Calu3 (cell line): Measurements from ENCODE around the gene NECTIN1. TPM values are rescaled to one million over a fixed set of nuclear protein-coding genes. Genes with fewer than 3 reads are reported as not detected.

Experiments used
- BruUV-seq: library from RNA; stranded (reverse); fragments of 400-500 nt; replicated peaks from 2 replicates; lab custom pipeline; 2021; lab: Mats Ljungman, UMichigan
- CTCF ChIA-PET: fragments of 300-600 bp; sonication (Branson Sonifier 250); formaldehyde crosslinking; loops from one replicate; lab custom pipeline; 2022; ENCODE audit warnings: antibody characterized with exemption; lab: Charles Lee
- DNase-seq: peaks from one replicate; pipeline ENCODE4 v3.0.0; 2022
- H3K27ac Mint-ChIP-seq: one replicate; pipeline ENCODE4 v1.8.0; 2022; ENCODE audit warnings: mixed read lengths; ENCODE audit not compliant: unreplicated experiment
- H3K27me3 Mint-ChIP-seq: one replicate; pipeline ENCODE4 v1.8.0; 2022; ENCODE audit warnings: mixed read lengths; ENCODE audit not compliant: unreplicated experiment
- H3K36me3 Mint-ChIP-seq: one replicate; pipeline ENCODE4 v1.8.0; 2022; ENCODE audit warnings: mild to moderate bottlenecking, moderate library complexity, mixed read lengths; ENCODE audit not compliant: insufficient read depth, unreplicated experiment
- H3K4me1 Mint-ChIP-seq: one replicate; pipeline ENCODE4 v1.8.0; 2022; ENCODE audit warnings: mild to moderate bottlenecking, low read depth, mixed read lengths; ENCODE audit not compliant: unreplicated experiment
- H3K4me3 Mint-ChIP-seq: one replicate; pipeline ENCODE4 v1.8.0; 2022; ENCODE audit warnings: mild to moderate bottlenecking, low read depth, moderate library complexity, mixed read lengths; ENCODE audit not compliant: unreplicated experiment
- H3K9me3 Mint-ChIP-seq: one replicate; pipeline ENCODE4 v1.8.0; 2022; ENCODE audit warnings: low read depth, mixed read lengths; ENCODE audit not compliant: unreplicated experiment
- intact Hi-C: fragments of 100-400 bp; cut with micrococcal nuclease; formaldehyde crosslinking; loops from one replicate; pipeline ENCODE4 v1.10.0; 2022; ENCODE audit not compliant: unreplicated experiment
- total RNA-seq: library from RNA; stranded (reverse); gene quantifications from 2 replicates; pipeline ENCODE4 v1.2.3, GENCODE V29; 2022
- TF ChIP-seq, protein P1 (sequence below): fragments of 200-600 bp; IDR thresholded peaks from one replicate; pipeline ENCODE4 v1.8.0; 2022; ENCODE audit warnings: antibody characterized with exemption; ENCODE audit not compliant: unreplicated experiment

The NECTIN1 gene
- total RNA-seq, 1 experiment from 2014 or later: 22.1 TPM

DNA sequence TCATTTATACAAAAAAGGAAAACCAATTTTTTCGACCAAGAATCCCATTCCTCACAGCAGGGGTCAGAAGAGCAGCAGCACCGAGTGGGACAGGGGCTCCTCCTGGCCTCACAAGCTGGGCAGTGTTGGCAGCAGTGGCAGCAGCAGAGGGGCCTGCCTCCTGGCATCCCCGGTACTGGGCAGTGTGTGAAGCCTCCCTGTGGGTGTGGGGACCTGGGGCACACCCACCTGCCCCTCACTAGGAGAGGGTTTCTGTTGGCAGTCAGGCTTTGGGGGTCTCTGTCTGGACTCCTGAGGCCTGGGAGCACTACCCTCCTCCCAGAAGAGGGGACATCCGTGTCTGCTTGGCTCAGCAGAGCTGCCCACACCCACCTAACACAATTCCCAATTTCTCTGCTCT is 67.8 kb downstream of the NECTIN1 start:
- Mint-ChIP-seq H3K36me3 (no peaks in the 10 kb centered on the region), H3K4me1 (peaks cover 6% of the 10 kb centered on the region)
- intact Hi-C loops: loop anchor here (10.0 kb wide), 1 partner anchor 64 kb away; the partner anchor contains the start of gene NECTIN1

DNA sequence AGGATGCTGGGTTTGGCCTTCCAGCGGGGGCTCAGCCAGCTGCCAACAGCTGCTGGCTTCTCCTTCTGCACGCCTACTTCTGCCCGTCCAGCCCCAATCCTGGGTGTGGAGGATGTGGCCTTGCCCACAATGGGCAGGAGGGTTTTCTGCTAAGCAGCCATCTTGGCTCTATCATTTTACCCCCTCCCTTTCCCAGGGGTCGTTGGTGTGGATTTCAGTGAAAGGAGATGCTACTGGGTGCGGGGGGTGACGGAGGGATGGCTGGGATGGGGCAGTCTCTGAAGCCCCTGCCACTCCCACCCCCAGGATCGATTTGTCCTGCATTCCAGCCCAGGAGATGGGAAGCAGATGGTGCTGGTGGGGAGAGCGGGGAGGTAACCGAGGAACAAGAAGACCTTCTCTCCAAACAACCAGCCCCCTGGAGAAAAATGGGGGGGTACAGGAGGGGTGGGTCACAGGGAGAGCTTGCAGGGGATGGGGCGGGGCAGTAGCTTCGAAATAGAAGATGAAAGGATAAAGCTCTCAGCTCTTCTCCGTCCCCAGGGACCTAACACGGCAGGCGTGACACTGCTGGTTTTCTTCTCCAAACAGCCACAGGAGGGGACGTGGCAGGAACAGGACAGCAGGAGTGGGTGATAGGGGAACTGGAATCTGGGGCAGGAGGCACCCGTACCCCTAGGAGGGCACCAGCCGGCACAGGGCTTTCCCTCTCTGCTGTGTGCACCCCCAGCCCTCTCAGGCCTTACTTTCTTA is 68.9 kb downstream of the NECTIN1 start:
- intact Hi-C loops: loop anchor here (10.0 kb wide), 1 partner anchor 65 kb away; the partner anchor contains the start of gene NECTIN1
- BruUV-seq: no TSS peak
- H3K4me3 Mint-ChIP-seq: no peak overlapping the region
- TF ChIP-seq, protein P1, sequence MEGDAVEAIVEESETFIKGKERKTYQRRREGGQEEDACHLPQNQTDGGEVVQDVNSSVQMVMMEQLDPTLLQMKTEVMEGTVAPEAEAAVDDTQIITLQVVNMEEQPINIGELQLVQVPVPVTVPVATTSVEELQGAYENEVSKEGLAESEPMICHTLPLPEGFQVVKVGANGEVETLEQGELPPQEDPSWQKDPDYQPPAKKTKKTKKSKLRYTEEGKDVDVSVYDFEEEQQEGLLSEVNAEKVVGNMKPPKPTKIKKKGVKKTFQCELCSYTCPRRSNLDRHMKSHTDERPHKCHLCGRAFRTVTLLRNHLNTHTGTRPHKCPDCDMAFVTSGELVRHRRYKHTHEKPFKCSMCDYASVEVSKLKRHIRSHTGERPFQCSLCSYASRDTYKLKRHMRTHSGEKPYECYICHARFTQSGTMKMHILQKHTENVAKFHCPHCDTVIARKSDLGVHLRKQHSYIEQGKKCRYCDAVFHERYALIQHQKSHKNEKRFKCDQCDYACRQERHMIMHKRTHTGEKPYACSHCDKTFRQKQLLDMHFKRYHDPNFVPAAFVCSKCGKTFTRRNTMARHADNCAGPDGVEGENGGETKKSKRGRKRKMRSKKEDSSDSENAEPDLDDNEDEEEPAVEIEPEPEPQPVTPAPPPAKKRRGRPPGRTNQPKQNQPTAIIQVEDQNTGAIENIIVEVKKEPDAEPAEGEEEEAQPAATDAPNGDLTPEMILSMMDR: no peak
- no peaks in the 10 kb centered on the region for H3K4me1 Mint-ChIP-seq
- H3K27me3 Mint-ChIP-seq: no peaks in the 10 kb centered on the region
- H3K27ac Mint-ChIP-seq: no peak overlapping the region
- DNase-seq: no peak
- H3K36me3 Mint-ChIP-seq: no peaks in the 10 kb centered on the region
- CTCF ChIA-PET: no interaction called here
- no peaks in the 10 kb centered on the region for H3K9me3 Mint-ChIP-seq

More for the DNA sequence above, 67.8 kb downstream of the NECTIN1 start:
- no peaks in the 10 kb centered on the region for H3K9me3 Mint-ChIP-seq
- BruUV-seq: no TSS peak
- H3K4me3 Mint-ChIP-seq: no peak overlapping the region
- H3K27ac Mint-ChIP-seq: no peak overlapping the region
- CTCF ChIA-PET: no interaction called here
- TF ChIP-seq, protein P1: no peak
- DNase-seq: no peak
- H3K27me3 Mint-ChIP-seq: no peaks in the 10 kb centered on the region

DNA sequence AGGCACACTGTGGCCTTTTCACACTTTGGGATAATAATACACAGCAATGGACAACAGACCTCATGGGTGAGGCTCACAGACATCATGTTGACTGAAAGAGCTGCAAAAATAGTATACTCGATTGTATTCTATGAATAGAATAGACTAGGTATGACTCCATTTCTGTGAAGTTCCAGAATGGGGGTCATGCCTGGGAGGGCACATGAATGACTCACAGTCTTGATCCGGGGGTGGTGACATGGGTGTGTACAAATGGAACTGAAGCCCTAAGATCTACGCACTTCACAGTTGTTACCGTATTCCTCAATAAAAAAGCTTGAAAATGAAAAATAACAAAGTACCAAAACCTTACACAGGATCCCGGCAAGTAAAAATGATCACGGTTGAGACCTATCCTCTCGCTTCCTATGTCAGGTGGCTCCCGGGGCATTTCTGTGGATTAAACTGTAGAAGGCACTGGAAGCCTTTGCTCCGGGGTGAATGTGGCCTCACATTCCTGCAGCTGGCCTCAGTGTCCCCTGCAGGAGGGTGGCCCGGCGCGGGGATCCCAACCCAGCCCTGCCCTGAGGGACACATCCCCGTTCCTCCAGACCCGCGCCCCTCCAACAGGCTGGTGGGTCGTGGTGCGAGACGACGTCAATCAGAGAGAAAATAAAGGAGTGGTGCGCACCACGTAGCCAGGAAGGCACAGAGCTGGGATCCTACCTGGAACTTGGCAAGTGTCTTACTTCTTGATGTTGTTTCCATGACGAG is 75.9 kb downstream of the NECTIN1 start:
- Mint-ChIP-seq H3K4me1 (no peaks in the 10 kb centered on the region), H3K4me3 (no peak overlapping the region), H3K27ac (no peak overlapping the region), H3K27me3 (no peaks in the 10 kb centered on the region), H3K9me3 (no peaks in the 10 kb centered on the region), H3K36me3 (no peaks in the 10 kb centered on the region)
- CTCF ChIA-PET: interaction anchor here (0.6 kb wide), 1 partner anchor 70 kb away, joined by 3 read pairs; no protein-coding TSS in a partner anchor
- BruUV-seq: no TSS peak
- intact Hi-C loops: no loop called here
- DNase-seq: no peak
- TF ChIP-seq, protein P1: no peak

DNA sequence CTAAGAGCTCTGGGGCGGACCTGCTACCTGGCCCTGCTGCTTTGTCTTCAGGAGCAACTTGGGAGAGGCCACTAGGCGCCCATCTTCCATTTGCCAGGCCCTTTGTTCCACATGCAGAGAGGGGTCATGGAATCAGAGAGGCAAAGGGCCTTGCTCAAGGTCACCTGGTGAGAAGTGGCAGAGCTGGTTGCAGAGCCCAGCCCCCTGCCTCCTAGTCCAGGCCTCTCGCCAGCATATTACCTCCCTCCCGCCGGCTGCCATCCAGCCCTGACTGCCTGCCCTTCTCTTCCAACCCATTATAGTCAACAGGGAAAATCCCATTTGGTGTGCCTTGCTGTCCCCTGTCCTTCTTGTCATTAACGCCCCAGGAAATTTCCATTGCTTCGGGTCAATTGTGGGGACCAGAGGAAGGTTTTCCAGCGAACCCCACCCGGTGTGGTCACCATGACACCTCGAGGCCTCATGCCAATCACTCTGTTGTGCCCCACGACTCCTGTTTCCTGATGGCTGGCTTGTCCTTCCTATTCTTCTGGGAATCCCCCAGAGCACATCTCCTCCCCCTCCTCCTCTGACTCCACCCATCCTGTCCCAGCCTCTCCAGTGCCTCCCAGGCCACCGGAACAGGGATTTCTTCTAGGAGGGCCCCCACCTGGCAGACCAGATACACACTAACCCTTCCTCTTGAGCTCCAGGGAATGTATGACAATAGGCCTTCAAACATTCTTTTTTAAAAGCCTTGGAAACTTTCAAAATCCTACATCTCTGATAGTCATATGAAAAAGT is 77.0 kb downstream of the NECTIN1 start:
- TF ChIP-seq, protein P1: no peak
- intact Hi-C loops: no loop called here
- Mint-ChIP-seq H3K4me3 (no peak overlapping the region), H3K4me1 (no peaks in the 10 kb centered on the region), H3K27me3 (no peaks in the 10 kb centered on the region), H3K36me3 (no peaks in the 10 kb centered on the region), H3K27ac (no peak overlapping the region), H3K9me3 (no peaks in the 10 kb centered on the region)
- no peak for DNase-seq
- CTCF ChIA-PET: no interaction called here
- BruUV-seq: no TSS peak
